ENCODE measurements around the gene IRX6.

Gene IRX6

DNA sequence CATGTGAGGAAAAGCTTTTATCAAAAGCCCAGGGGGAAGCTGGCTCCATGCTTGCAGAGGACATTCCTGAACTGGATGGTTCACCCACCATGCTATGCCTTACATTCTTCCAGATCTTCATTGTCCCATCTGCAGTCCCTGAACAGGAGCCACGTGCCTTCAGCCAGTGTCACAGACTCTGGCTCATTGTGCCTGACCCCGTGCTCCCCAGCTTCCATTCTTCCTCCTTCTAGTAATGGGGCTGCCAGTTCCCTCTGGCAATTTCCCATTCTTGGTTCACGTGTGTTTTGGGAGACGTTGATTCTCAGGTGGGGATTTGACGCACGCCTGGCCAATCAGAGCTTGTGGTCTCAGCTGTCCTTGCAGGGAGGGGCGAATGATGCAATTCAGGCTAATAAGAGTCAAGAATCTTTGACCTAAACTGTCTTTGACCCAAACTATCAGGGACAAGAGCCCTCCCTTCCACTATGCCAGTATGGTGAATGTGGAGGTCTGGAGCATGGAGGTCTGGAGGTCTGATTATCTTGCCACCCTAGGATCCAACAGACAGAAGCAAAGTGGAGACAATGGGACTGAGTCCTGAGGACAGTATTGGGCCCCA, 52.7 kb downstream of the IRX6 start:
- TF ChIP-seq ZFX (IDR thresholded peaks at IDR 0.05) = no peak
- TF ChIP-seq CTCF (conservative IDR thresholded peaks at IDR 0.05) = no peak
- H3K27ac ChIP-seq = no peak overlapping the region

DNA sequence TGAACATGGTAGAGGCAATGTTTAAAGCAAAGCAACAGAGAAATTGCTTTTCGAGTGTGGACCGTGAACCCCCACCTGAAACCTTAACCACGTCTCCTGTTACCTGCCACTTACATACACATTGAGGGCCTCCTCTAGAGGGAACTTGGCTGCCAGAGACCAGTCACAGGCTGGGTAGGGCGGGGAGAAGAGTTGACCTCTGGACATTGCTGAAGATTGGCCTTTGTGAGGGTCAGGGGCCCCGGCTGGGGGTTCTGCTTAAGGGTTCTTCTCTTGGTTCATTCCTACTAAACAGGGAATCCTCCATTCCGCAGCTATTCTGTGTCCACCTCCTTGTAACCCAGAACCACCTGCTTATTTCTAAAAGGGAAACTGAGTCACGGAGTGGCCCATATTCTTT, 53.8 kb downstream of the IRX6 start:
- no peak for TF ChIP-seq ZFX (IDR thresholded peaks at IDR 0.05)
- no peak for TF ChIP-seq CTCF (conservative IDR thresholded peaks at IDR 0.05)
- no peak overlapping the region for H3K27ac ChIP-seq

DNA sequence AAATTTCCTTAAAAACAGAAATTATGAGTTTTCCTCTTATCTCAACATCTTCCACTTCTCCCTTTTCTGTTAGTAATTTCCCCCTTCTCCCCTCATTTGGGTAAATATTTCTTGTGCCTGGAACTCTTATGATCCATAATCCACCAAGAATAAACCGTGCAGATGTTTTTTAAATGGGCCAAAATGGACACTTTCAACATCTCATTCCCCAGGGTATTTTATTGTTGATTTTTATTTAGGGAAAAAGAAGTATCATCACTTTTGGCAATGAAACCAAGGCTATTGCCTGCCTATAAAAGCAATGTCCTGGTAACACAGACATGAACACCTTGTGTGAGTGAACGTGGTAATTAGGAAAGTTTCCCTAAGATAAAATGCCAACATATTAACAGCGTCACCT, 54.6 kb downstream of the IRX6 start:
- no peak for TF ChIP-seq CTCF (conservative IDR thresholded peaks at IDR 0.05)
- H3K27ac ChIP-seq = no peak overlapping the region

GRCh38 chr16:55379371-55379770, 55.4 kb downstream of the IRX6 start:
- no peak for TF ChIP-seq ZFX (IDR thresholded peaks at IDR 0.05)
- H3K27ac ChIP-seq = no peak overlapping the region

- no peak overlapping the region for H3K27ac ChIP-seq
- no peak for TF ChIP-seq CTCF (conservative IDR thresholded peaks at IDR 0.05)
Measured at GRCh38 chr16:55379876-55380390, 55.9 kb downstream of the IRX6 start.

Data from C4-2B (cell line).